T-helper 9 cell (primary cell): ENCODE data around the gene CENATAC.
A peak's percentile ranks its signal among the peaks of the same experiment; 100 is the strongest.
"Not testable (repeated sequence)": the region's sequence is repeated elsewhere in the genome, so short reads cannot be mapped to it uniquely, and the experiment has no call there.

ENCODE experiments used
- DNase-seq: peaks from one replicate; pipeline ENCODE4 v3.0.0-alpha.2; 2020

The CENATAC gene

DNA sequence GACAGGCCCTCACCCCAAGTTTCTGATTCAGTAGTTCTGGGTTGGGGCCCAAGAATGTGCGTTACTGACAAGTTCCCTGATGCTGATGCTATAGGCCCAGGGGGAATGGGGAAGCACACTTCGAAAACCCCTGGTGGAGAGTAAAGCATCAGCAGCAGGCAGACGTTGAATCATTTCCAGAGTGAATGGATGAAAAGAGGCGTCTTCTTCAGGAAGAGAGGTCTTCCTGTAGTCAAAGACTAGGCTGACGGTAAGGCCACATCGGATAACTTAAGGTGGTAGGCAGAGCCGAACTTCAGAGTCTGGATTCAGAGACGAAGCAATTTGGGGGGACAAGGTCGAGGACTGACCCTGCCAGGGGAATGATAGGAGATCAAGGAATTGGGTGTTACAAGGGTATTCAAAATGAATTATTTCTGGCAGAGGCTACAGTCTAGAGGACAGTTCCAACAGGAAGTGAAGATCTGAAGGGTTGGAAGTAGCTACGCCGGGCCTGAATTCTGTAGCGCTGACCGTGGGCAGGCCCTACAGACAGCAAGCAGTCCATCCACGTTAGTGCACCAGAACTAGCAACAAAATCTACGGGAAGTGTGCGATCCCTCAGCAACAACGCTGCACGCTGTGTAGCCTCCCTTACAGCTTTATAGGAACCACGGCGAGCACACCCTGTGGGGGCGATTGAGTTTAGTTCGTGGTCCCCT lies 862 bp upstream of the CENATAC start:
- DNase-seq = peak; percentile 4

DNA sequence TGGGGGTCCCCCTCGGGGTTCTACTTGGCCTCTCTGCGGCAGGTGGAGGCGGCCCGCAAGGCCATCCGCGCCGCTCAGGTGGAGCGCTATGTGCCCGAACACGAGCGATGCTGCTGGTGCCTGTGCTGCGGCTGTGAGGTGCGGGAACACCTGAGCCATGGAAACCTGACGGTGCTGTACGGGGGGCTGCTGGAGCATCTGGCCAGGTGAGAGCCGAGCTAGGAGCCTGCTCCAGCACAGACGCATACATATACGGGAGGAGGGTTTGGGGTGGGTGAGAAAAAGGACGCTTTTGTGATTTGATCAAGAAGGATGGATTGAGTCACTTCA lies 415 bp downstream of the CENATAC start:
- DNase-seq = no peak

DNA sequence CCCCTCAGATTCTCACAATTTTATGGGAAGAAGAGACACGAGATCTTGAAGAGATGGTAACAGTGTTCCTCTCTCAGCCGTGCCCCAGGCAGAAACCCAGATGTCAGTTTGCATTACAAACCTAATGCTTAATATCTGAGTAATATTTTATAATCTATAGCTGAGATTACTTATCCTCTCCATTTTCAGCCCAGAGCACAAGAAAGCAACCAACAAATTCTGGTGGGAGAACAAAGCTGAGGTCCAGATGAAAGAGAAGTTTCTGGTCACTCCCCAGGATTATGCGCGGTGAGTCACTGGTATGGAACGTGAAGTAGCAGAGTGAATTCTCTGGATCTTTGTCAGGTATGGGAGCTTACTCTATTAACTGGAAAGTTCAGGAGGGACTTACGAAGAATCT lies 884 bp downstream of the CENATAC start:
- no peak for DNase-seq

DNA sequence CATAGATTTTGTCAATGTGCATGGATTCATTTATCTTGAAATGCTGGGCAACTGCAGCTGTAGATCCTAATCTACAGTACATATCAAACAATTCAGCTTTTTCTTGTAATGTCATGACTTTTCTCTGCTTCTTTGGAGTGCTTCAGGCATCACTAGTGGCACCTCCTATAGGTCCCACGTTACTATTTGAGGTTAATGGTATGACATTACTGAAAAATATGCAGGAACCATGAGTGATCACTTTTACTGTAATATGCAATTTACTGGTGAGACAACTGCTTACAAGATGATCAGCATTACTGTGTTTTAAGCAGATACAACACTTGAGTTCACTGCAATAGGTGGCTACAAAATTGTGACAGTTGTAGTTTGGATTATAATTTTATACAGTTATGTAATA lies 3.0 kb downstream of the CENATAC start:
- no peak for DNase-seq

DNA sequence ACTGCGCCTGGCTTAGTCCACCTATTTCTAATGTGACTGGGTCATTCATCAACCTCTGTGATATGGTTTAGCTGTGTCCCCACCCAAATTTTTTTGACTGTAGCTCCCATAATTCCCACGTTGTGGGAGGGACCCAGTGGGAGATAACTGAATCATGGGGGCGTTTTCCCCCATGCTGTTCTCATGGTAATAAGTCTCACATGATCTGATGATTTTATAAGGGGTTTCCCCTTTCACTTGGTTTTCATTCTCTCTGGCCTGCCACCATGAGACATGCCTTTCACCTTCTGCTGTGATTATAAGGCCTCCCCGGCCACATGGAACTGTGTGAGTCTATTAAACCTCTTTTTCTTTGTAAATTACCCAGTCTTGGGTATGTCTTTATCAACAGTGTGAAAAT lies 8.7 kb downstream of the CENATAC start:
- DNase-seq = no peak

DNA sequence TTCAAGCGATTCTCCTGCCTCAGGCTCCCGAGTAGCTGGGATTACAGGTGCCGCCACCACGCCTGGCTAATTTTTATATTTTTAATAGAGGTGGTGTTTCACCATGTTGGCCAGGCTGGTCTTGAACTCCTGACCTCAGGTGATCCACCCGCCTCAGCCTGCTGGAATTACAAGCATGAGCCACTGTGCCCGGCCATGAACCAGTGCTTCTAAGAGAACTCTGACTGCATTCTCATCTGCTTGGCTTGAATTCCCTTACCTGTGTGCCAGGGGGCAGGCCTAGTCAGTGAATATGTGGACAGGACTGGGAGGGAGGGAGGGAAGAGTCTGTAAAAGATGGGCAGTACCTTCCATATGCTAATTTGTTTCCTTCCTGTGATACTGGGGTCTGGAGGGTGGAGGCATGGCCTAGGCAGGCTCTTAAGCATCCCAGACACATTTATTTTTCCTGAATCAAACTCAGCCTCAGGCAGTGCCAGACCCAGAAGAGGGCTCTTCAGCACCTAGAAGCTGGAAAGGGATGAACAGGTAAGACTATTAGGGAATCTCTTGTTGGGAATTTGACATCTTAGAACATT lies 13.6 kb downstream of the CENATAC start:
- DNase-seq = no peak

DNA sequence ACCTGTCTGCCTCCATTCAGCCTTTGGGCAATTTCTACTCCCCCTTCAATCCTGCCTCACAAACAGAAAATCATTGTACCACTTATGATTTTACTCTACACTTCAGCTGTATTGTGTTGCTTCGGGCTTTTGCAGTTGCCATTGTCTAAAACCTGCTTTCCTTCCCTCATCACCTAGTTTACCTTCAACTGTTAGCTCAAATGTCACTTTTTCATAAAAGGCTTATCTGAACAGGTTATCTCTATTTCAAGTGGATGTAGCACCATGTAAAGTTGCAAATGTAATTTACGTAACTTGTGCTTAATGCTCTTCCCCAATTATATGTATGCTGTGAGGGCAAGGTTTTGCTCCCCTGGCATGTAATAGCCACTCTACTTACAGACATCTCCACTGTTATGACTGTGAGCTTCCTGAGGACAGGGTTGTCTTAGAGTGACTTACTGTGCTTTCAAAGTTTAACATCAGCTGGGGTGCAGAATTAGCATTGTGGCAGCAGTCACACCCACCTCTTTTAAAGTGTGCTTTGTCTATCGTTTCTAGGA lies 14.8 kb downstream of the CENATAC start:
- DNase-seq = no peak

DNA sequence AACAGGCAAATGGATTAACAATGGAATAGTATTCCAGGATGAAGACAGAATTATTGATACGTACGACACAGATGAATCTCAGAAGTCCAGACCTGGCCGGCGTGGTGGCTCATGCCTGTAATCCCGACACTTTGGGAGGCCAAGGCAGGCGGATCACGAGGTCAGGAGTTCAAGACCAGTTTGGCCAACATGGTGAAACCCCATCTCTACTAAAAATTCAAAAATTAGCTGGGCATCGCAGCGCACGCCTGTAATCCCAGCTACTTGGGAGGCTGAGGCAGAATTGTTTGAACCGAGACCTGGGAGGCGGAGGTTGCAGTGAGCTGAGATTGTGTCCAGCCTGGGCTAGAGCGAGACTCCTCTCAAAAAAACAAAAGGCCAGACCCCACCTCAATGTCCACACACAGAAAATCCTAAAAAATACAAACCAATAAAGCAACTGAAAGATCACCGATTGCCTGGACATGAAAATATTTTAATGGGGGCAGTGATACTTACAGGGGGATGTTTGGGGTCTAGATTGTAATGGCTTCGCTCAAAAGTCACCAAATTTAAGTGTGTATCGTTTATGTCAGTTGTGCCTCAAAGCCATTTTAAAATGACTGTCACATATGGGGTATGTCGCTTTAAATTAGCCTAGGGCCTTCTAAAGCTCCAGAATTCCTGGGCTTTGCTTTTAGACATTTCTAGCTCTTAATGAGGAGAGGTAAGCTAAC lies 16.4 kb downstream of the CENATAC start:
- no peak for DNase-seq

DNA sequence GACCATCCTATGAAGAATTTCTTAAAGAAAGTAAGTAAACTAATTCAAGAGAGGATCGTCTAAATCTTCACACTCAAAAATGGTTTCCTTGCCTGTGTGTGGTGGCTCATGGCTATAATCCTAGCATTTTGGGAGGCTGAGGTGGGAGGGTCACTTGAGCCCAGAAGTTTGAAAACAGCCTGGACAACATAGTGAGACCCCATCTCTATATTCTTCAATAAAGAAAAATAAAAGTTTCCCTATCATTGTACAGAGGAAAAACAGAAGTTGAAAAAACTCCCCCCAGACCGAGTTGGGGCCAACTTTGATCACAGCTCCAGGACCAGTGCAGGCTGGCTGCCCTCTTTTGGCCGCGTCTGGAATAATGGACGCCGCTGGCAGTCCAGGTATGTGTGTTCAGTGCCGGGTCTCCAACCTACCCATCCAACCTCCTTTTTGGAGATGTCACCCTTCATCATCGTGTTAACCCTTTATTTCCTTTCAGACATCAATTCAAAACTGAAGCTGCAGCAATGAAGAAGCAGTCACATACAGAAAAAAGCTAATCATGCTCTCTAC lies 17.2 kb downstream of the CENATAC start:
- no peak for DNase-seq

DNA sequence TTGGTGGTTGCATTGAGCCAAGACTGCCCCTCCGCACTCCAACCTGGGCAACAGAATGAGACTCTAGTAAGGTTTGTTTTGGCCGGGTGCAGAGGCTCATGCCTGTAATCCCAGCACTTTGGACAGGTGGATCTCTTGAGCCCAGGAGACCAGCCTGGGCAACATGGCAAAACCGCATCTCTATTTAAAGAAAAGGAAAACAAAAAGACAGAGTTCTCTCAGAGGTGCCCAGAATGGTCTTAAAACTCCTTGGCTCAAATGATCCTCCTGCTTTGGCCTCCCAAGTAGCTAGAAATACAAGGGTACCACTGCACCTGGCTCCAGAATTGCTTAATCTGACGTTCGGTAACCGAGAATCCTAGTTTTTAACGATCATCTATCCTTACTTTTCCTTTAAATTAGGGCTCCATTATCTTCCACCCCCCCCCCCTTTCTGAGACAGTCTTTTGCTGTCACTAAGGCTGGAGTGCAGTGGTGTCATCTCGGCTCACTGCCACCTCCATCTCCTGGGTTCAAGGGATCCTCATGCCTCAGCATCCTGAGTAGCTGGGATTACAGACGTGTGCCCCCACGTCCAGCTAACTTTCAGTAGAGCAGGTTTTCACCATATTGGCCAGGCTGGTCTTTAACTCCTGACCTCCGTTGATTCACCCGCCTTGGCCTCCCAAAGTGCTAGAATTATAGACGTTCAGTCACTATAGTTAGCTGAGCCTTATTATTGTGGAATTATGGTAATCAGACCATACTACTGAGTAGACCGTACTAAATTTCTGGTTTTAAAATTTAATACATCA lies 18.5 kb downstream of the CENATAC start:
- DNase-seq = no peak

DNA sequence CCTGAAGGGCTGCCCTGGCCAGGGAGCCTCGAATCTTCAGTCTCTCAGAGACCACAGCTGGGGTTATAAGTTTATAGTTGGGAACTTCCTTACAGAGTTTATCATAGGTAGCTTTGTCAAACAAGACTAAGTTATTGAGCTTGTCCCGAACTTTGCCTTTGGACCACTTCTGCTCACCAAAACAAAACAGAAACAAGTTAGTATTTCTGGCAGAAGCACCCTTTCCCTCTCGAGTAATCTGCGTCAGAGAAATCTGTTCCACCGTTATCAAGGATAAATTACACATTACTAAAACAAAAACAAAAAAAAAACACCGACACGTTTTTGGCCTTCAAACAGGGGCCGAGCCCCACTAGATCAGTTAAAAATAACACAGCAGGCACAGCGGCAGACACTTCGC lies 19.4 kb downstream of the CENATAC start:
- DNase-seq = not testable (repeated sequence)

DNA sequence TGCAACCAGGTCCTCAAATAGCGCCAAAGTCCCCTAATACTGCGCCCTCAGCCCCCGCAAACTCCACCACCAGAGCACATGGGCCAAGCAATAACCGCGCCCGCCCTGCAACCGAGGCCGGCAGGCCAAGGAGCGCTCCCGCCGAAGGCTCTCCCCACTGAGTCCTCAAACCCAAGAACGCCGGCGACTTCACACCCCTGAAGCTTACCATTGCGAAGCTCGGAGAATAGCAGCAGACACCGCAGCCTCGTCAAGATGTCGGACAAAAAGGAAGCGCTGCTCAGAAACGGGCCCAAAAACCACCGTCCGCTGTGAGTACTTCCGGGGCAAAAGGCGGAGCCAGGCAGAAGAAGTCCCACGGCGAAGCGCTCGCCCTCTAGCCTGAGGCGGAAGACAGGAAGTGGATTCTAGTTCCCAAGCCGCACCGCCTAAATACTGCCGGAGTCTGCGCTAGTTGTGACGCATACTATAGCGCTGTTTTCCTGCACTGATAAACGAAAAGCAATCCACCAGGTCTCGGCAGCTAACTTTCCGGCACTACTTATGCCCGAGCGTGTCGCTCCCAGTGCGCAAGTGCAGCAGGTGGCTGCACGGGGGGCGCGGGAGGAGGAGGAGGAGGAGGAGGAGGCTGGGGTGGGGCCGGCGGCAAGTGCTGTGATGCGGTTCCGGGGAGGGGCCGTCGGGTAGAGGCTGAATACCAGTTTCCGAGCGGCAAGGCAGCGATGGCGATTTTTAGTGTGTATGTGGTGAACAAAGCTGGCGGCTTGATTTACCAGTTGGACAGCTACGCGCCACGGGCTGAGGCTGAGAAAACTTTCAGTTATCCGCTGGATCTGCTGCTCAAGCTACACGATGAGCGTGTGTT lies 20.4 kb downstream of the CENATAC start, which contains the start of the genes RPS25 and TRAPPC4:
Gene RPS25 (minus strand): TSS at position 270 of the 865 bp plus-strand sequence. CDS start 59 bp downstream, at position 211.
Gene TRAPPC4 (plus strand): TSS at position 693 of the 865 bp plus-strand sequence. CDS start 30 bp downstream, at position 723.
- DNase-seq = peak; percentile 93

DNA sequence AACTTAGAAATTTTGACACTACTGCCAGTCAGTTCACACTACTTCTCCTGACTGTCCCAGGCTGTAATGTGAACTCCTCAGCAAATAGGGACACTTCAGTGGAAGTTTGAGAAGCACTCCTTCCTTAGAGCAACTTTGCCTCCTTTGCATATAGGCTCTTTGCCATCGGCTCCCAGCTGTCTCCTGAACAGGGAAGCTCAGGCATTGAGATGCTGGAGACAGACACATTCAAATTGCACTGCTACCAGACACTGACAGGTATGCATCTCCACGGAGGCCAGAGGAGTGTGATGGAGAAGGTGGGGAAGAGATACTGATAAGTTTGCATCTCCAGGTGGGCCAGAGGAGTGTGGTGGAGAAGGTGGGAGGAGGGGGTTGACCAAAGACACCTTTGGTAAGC lies 22.1 kb downstream of the CENATAC start:
- no peak for DNase-seq

DNA sequence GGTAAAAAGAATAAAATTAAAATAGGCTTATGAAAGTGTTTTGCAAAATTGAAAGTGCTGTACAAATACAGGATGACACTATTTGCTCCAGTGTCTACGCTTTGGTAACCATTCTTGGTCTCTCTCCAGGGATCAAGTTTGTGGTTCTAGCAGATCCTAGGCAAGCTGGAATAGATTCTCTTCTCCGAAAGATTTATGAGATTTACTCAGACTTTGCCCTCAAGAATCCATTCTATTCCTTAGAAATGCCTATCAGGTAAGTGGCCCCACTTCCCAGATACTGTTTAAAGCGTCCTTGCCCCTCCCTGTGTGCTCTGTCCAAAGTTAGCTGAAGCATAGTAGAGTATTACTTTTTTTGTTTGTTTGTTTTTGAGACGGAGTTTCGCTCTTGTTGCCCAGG lies 23.7 kb downstream of the CENATAC start:
- DNase-seq = no peak

DNA sequence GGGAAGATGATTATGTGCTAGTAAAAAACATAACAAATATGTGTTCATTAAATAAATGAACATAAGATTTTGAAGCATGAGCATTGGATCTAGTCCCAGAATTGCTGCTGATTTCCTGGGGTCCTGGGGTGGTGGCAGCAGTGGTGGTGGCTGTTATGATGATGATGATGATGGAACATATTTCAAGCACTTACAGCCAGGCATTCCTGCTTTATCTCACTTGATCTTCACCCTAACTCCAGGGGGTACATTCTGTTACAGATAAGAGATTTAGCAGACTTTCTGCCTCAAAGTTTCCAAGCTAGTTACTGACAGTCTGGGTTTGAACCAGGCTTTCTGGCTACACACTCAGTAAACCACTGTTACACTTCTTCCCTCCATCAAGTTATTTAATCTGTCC lies 25.8 kb downstream of the CENATAC start:
- no peak for DNase-seq

DNA sequence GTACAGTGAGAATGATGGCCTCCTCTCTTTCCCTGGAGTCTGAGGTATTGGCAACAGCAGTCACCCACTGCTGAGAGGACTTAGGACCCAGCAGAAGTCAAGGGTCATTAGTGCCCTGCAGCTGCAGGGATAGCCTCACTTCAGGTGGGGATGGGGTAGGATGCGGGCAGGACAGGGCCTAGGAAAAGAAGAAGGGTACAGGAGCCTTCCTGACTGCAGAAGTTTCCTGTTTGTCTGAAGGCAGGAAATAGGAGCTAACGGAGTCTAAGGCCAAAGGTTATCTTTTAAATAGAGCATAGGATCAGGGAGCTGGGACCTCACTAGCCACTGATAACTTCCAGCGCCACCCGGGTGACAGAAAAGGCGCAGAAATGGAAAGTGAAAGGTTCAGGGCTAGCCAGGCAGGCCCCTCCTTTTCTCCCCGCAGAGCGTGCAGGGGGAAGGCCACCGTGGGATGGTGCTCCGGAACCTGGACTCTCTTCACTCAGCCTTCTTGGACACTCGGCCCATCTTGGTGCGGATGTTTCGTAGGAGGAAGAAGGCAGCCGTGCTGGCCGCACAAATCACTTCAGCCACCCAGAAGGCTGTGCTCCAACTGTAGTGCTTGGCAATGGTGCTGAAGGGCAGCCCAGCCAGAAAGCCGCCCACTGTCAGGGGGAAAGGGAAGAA lies 26.6 kb downstream of the CENATAC start:
- no peak for DNase-seq

DNA sequence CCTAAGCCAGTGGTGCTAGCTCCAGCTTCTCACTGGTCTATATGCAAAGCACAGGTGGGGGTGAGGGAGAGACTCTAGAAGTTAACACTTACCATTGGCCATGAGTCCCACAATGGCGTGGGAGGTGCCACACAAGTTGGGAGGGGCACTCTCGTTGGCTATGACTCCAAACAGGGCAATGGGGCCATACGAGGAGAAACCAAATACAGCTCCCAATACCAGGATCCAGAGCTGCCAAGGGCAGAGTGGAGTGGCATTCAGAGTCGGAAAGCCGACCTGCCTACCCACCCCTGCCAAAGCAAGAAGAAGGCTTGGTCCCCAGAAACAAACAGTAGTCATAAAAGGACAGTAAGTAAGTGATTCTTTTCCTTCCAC lies 27.1 kb downstream of the CENATAC start:
- no peak for DNase-seq

DNA sequence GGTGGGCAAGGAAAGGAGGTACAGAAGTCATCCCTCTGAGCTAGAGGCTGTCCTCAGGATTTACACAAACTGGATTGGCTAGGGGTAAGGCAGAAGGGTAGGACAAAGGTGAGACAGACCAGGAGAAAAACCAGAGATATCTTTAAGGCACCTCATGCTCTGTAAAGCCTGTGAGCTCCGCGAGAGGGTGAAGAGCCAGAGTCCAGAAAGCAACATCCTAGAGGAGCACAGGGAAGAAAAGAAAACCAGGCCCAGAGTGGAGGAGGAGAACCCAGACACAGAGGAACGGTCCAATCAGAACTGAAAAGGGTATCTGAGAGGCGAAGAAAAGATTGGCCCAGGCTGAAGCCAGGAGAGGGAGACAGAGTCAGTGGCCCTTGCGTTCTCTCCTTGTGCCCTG lies 27.6 kb downstream of the CENATAC start:
- no peak for DNase-seq

DNA sequence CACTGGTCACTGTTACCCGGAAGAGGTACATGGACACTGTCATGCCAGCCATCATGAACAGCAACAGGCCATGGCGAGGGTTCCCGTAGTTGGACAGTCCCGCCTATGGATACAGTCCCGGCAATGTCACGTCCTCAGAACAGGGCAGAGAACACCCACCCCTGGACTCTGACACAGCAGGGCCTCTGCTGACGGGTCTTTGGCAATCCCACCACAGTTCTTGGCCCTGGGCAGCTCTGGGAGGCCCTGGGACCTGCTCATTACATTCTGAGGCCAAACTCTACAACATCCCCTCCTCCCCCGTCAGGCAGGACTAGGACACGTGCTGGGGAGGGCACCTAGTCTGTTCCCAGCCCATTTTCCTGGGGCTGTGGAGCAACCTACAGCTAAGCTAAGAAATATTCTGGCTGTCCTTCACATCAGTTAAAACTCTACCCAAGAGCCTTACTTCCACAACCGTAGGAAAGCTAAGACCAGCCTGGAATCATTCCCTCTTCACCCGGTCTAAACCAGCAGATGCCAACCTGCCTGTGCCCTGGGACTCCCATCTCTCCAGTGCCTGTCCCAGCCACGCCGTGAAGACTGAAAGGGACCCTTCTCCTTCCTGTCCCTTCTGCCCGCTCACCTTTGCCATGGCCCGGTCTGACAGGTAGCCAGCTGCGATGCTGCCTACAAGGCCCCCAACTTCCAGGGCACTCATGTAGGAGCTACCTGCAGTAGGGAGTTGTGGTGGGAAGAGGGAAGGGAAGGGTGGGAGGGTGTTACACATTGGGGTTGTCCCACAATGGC lies 28.2 kb downstream of the CENATAC start:
- no peak for DNase-seq

DNA sequence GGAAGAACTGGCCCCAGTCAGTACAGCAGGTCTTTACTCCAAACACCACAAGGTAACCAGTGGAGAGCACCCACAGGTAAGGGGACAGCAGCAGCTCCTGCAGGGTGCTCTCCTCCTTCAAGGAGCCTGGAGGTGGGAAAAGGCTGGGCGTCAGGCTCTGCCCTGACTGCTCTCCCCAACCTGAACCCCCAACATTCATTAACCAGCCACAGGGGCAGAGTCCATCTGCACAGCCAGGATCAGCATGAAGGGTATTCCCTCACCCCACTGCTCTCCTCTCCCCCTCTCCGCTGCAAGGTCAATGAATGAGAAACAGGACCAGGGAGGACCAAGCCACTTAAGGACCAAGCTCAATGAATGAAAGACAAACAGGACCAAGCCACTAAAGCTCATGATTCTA lies 29.0 kb downstream of the CENATAC start:
- DNase-seq = no peak
